CD14-positive monocyte (primary cell): ENCODE data around the gene VAV2. TPM values are rescaled to one million over a fixed set of nuclear protein-coding genes. Genes with fewer than 3 reads are reported as not detected.

Source experiments
- DNase-seq, 3 donors: peaks; one replicate each; pipeline ENCODE4 v3.0.0-alpha.2; 2011 to 2022
- H2AFZ ChIP-seq: 2 replicates; pipeline ENCODE4 v1.6.0; 2012; ENCODE audit warnings: mild to moderate bottlenecking, low read depth, low read length, inconsistent platforms; ENCODE audit not compliant: insufficient read depth, poor library complexity, severe bottlenecking
- H3K27ac ChIP-seq, 2 donors: 1 replicate in 1 of 2; 2 replicates in 1 of 2; pipeline ENCODE4 v1.5.1; 2012 to 2013; ENCODE audit warnings: low read length in 2 of 2, control low read depth in 1 of 2, inconsistent platforms in 1 of 2, low read depth in 1 of 2, mild to moderate bottlenecking in 1 of 2
- H3K27me3 ChIP-seq, 2 donors: one replicate each; pipeline versions ENCODE4 v1.6.0 to v1.6.1; 2011 to 2013; ENCODE audit warnings: low read length in 2 of 2; ENCODE audit not compliant: control insufficient read depth in 2 of 2, insufficient read depth in 2 of 2
- H3K36me3 ChIP-seq, 2 donors: replicated peaks in 1 of 2; 1 replicate in 1 of 2; 2 replicates in 1 of 2; pipeline versions ENCODE4 v1.5.1 to v1.6.1; 2012 to 2013; ENCODE audit warnings: low read length in 2 of 2, control low read depth in 1 of 2, inconsistent platforms in 1 of 2, mild to moderate bottlenecking in 1 of 2; ENCODE audit not compliant: insufficient read depth in 2 of 2, control insufficient read depth in 1 of 2
- H3K4me1 ChIP-seq, 2 donors: 1 replicate in 1 of 2; 2 replicates in 1 of 2; pipeline versions ENCODE4 v1.5.1 to v1.6.1; 2012 to 2013; ENCODE audit warnings: low read length in 2 of 2, control low read depth in 1 of 2, inconsistent platforms in 1 of 2, mild to moderate bottlenecking in 1 of 2, moderate library complexity in 1 of 2; ENCODE audit not compliant: insufficient read depth in 2 of 2, control insufficient read depth in 1 of 2
- H3K4me2 ChIP-seq: replicated peaks from 2 replicates; pipeline ENCODE3; 2012; ENCODE audit warnings: low read length, moderate library complexity, mild to moderate bottlenecking; ENCODE audit not compliant: poor library complexity, severe bottlenecking; ENCODE audit errors: extremely low read depth
- H3K4me3 ChIP-seq, 3 experiments: fragments of 200-600 bp in 1 of 3; sonication (generic) in 1 of 3; replicated peaks in 1 of 3; 1 replicate in 2 of 3; 2 replicates in 1 of 3; pipeline ENCODE4 v1.5.1; 2011 to 2013; ENCODE audit warnings: low read length in 3 of 3, mild to moderate bottlenecking in 3 of 3, control low read depth in 2 of 3, low read depth in 2 of 3, inconsistent platforms in 1 of 3, moderate library complexity in 1 of 3
- H3K79me2 ChIP-seq: 2 replicates; pipeline ENCODE4 v1.6.0; 2012; ENCODE audit warnings: mild to moderate bottlenecking, control low read depth, inconsistent platforms, low read length, moderate library complexity; ENCODE audit not compliant: insufficient read depth
- H3K9ac ChIP-seq: 2 replicates; pipeline ENCODE4 v1.6.0; 2017; ENCODE audit warnings: low read length, mild to moderate bottlenecking; ENCODE audit not compliant: insufficient read depth, poor library complexity, severe bottlenecking
- H3K9me3 ChIP-seq, 2 donors: replicated peaks in 1 of 2; 1 replicate in 1 of 2; 2 replicates in 1 of 2; pipeline versions ENCODE4 v1.5.1 to v1.6.1; 2012 to 2013; ENCODE audit warnings: low read length in 2 of 2, control low read depth in 1 of 2; ENCODE audit not compliant: control insufficient read depth in 1 of 2, insufficient read depth in 1 of 2
- H4K20me1 ChIP-seq: 2 replicates; pipeline ENCODE4 v1.6.0; 2012; ENCODE audit warnings: mild to moderate bottlenecking, low read length, control low read depth, moderate library complexity; ENCODE audit not compliant: insufficient read depth
- H3K27ac Mint-ChIP-seq, 7 donors: one replicate each; pipeline ENCODE4 v1.8.0; 2020; ENCODE audit warnings: mild to moderate bottlenecking in 7 of 7, mixed read lengths in 7 of 7, moderate library complexity in 6 of 7, inconsistent platforms in 2 of 7
- H3K27me3 Mint-ChIP-seq, 3 donors: one replicate each; pipeline ENCODE4 v1.8.0; 2021 to 2022; ENCODE audit warnings: low read depth in 3 of 3, mild to moderate bottlenecking in 3 of 3, mixed read lengths in 3 of 3, moderate library complexity in 3 of 3, inconsistent platforms in 1 of 3
- H3K36me3 Mint-ChIP-seq, 2 donors: one replicate each; pipeline ENCODE4 v1.8.0; 2020; ENCODE audit warnings: mixed read lengths in 2 of 2, inconsistent platforms in 1 of 2, mild to moderate bottlenecking in 1 of 2
- H3K4me1 Mint-ChIP-seq: one replicate; pipeline ENCODE4 v1.8.0; 2020; ENCODE audit warnings: mild to moderate bottlenecking, mixed read lengths
- H3K4me3 Mint-ChIP-seq, 2 donors: one replicate each; pipeline ENCODE4 v1.8.0; 2020; ENCODE audit warnings: mild to moderate bottlenecking in 2 of 2, mixed read lengths in 2 of 2, moderate library complexity in 1 of 2
- H3K9me3 Mint-ChIP-seq, 7 donors: one replicate each; pipeline ENCODE4 v1.8.0; 2020 to 2022; ENCODE audit warnings: mixed read lengths in 7 of 7, mild to moderate bottlenecking in 6 of 7, moderate library complexity in 6 of 7, inconsistent platforms in 2 of 7
- CTCF ChIP-seq: fragments of 200-600 bp; IDR thresholded peaks from one replicate; pipeline ENCODE4 v1.8.0; 2022; ENCODE audit warnings: antibody characterized with exemption, mild to moderate bottlenecking
- WGBS: methylation state at CpG from one replicate; pipeline ENCODE4 v1.1.5; 2013; ENCODE audit warnings: missing lambda C conversion rate; ENCODE audit not compliant: insufficient coverage; 5-methylcytosine and 5-hydroxymethylcytosine counted together
- intact Hi-C, 2 donors: fragments of 100-400 bp; cut with micrococcal nuclease; formaldehyde crosslinking; loops; one replicate each; pipeline versions ENCODE4 v1.15.0 to v1.15.1; 2023
- polyA plus RNA-seq, 3 donors: library from polyadenylated mRNA; depleted of rRNA in 1 of 3; unstranded in 2 of 3; stranded (reverse) in 1 of 3; fragments of 300-500 nt in 2 of 3; fragments of >200 nt in 1 of 3; fragmentation: Illumina TruSeq in 2 of 3; gene quantifications; 1 replicate in 2 of 3; 2 replicates in 1 of 3; pipeline ENCODE4 v1.2.3, GENCODE V29; 2012 to 2021

The VAV2 gene
- polyA plus RNA-seq, 3 donors: 2.3 to 13.6 (median 2.3) TPM

GRCh38 chr9:133838859-133839507, 153.1 kb downstream of the VAV2 start:
- Histone ChIP-seq H3K4me2 (no peak overlapping the region), H3K27ac (no peak overlapping the region), H3K9ac (no peak overlapping the region), H4K20me1 (no peaks in the 10 kb centered on the region), H3K4me1 (peaks cover 22 to 31% of the 10 kb centered on the region in 2 donors), H2AFZ (no peak overlapping the region), H3K9me3 (no peaks in the 10 kb centered on the region), H3K36me3 (peaks cover 0 to 5% of the 10 kb centered on the region in 2 donors), H3K27me3 (no peaks in the 10 kb centered on the region), H3K79me2 (peaks cover 11% of the 10 kb centered on the region), H3K4me3 (no peak overlapping the region)
- H3K9me3 Mint-ChIP-seq: peaks cover 0 to 3% (median 0%) of the 10 kb centered on the region in 7 donors
- H3K4me3 Mint-ChIP-seq: no peak overlapping the region
- DNase-seq: no peak
- peaks cover 36% of the 10 kb centered on the region for H3K4me1 Mint-ChIP-seq
- H3K27ac Mint-ChIP-seq: peak overlapping the region in 3 of 7 donors; percentile 6 to 23 (median 15)
- TF ChIP-seq CTCF: no peak
- WGBS: 93% methylated on average over 4 of the region's 5 CpGs
- intact Hi-C loops: no loop called here
- H3K36me3 Mint-ChIP-seq: peaks cover 12 to 19% of the 10 kb centered on the region in 2 donors
- H3K27me3 Mint-ChIP-seq: peaks cover 0 to 4% (median 2%) of the 10 kb centered on the region in 3 donors

GRCh38 chr9:133837627-133838597, 154.2 kb downstream of the VAV2 start:
- Histone ChIP-seq H3K4me3 (no peak overlapping the region), H2AFZ (no peak overlapping the region), H3K9ac (no peak overlapping the region), H4K20me1 (no peaks in the 10 kb centered on the region), H3K9me3 (no peaks in the 10 kb centered on the region), H3K4me1 (peaks cover 15 to 22% of the 10 kb centered on the region in 2 donors), H3K4me2 (no peak overlapping the region), H3K79me2 (peaks cover under 1% of the 10 kb centered on the region), H3K27ac (no peak overlapping the region), H3K36me3 (peaks cover 9 to 16% of the 10 kb centered on the region in 2 donors), H3K27me3 (no peaks in the 10 kb centered on the region)
- Mint-ChIP-seq H3K27me3 (peaks cover 0 to 5% (median 3%) of the 10 kb centered on the region in 3 donors), H3K4me1 (peaks cover 25% of the 10 kb centered on the region), H3K36me3 (peaks cover 12 to 19% of the 10 kb centered on the region in 2 donors), H3K27ac (no peak overlapping the region), H3K4me3 (no peak overlapping the region), H3K9me3 (peaks cover 0 to 3% (median 0%) of the 10 kb centered on the region in 7 donors)
- WGBS: 98% methylated on average over 6 of the region's 13 CpGs
- TF ChIP-seq CTCF: no peak
- DNase-seq: no peak
- intact Hi-C loops: no loop called here
